Ishikawa (cell line): ENCODE results near the gene ABCA2.

Source experiments
- EP300 ChIP-seq: IDR thresholded peaks from 2 replicates; pipeline ENCODE4 v1.6.1; 2012; ENCODE audit warnings: borderline replicate concordance
- FOXM1 ChIP-seq: IDR thresholded peaks from 2 replicates; pipeline ENCODE4 v1.6.1; 2012; ENCODE audit warnings: low read depth, borderline replicate concordance
- REST ChIP-seq: IDR thresholded peaks from 2 replicates; pipeline ENCODE4 v1.6.1; 2012; ENCODE audit warnings: low read depth, mild to moderate bottlenecking
- TF ChIP-seq, protein P1 (sequence below): IDR thresholded peaks from 2 replicates; pipeline ENCODE4 v1.6.1; 2012

DNA sequence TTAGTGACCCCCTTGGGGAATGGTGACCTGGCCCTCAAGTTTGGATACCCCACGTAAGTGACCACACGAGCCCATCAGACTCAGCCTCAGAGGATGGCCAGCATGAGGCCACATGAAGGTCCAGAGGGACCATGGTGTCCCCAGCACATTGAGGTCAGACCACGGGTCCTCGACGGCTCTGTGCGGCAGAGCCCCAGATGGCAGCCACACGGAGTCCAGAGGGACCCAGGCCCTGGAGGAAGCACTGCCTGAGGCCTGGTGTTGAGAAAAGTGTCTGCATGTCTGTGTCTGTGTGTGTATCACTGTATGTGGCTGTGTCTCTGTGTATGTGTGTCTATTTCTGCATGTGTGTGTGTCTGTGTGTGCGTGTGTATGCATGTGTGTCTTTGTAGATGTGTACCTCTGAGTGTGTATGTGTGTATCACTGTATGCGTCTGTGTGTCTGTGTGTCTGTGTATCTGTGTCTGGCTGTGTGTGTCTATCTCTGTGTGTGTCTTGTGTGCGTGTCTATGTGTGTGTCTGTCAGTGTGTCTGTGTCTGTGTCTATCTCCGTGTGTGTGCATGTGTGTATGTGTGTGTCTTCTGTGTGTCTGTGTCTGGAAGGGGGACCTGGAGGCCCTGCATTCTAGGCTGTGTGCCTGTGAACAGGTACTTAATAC lies 44.3 kb downstream of the ABCA2 start:
- TF ChIP-seq REST (no peak), FOXM1 (no peak), EP300 (no peak)
- TF ChIP-seq, protein P1, sequence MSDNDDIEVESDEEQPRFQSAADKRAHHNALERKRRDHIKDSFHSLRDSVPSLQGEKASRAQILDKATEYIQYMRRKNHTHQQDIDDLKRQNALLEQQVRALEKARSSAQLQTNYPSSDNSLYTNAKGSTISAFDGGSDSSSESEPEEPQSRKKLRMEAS, result no peak
